HepG2 (cell line): ENCODE results near the gene IL16. TPM values are rescaled to one million over a fixed set of nuclear protein-coding genes. Genes with fewer than 3 reads are reported as not detected.

Source experiments
- ATAC-seq: fragments of 200-7000 bp; cut with Tn5 transposase; 3 replicates; pipeline ENCODE4 v1.9.1; 2020; ENCODE audit warnings: mild to moderate bottlenecking, moderate library complexity
- BruUV-seq: library from RNA; stranded (reverse); fragments of 400-500 nt; replicated peaks from 2 replicates; lab custom pipeline; 2021; lab: Mats Ljungman, UMichigan
- CTCF ChIA-PET: fragments of 300-600 bp; formaldehyde crosslinking; extraction: SDS; loops from one replicate; lab custom pipeline; 2021; ENCODE audit warnings: low total read pairs, inconsistent platforms, low intra/inter-chr PET ratio; lab: Yijun Ruan, JAX
- POLR2A ChIA-PET: fragments of 350-600 bp; sonication (Branson Sonifier 250); formaldehyde crosslinking; loops from one replicate; lab custom pipeline; 2020; ENCODE audit warnings: antibody characterized with exemption, inconsistent platforms; lab: Yijun Ruan, JAX
- DNase-seq: peaks from one replicate; pipeline ENCODE4 v3.0.0-alpha.2; 2015; ENCODE audit warnings: low spot score
- FAIRE-seq: peaks from 3 replicates; lab custom pipeline; 2011; peaks lifted over from hg19 to GRCh38; lab: Jason Lieb, UNC
- H2AFZ ChIP-seq: one replicate; pipeline ENCODE4 v1.6.1; 2011; ENCODE audit warnings: low read length, inconsistent platforms
- H3K27ac ChIP-seq: fragments of 300-600 bp; 3 replicates; pipeline ENCODE4 v1.8.0; 2011; ENCODE audit warnings: mixed run types, mild to moderate bottlenecking, mixed read lengths, low read length, inconsistent platforms; ENCODE audit not compliant: insufficient read depth; ENCODE audit errors: extremely low read length
- H3K27me3 ChIP-seq, 2 experiments: fragments of 200-600 bp in 1 of 2; 2 replicates in 1 of 2; 3 replicates in 1 of 2; pipeline versions ENCODE4 v1.6.0 to v1.8.0; 2011; ENCODE audit warnings: low read length in 2 of 2, mild to moderate bottlenecking in 2 of 2, moderate library complexity in 2 of 2, inconsistent platforms in 1 of 2; ENCODE audit not compliant: insufficient read depth in 2 of 2, control insufficient read depth in 1 of 2
- H3K36me3 ChIP-seq, 2 experiments: fragments of 200-600 bp in 1 of 2; replicated peaks in 1 of 2; 2 replicates in 1 of 2; 3 replicates in 1 of 2; pipeline versions ENCODE4 v1.5.1 to v1.8.0; 2011; ENCODE audit warnings: low read length in 2 of 2, inconsistent platforms in 1 of 2; ENCODE audit not compliant: insufficient read depth in 2 of 2, control insufficient read depth in 1 of 2
- H3K4me1 ChIP-seq: 2 replicates; pipeline ENCODE4 v1.5.1; 2012; ENCODE audit warnings: low read length, inconsistent platforms; ENCODE audit not compliant: insufficient read depth
- H3K4me2 ChIP-seq: 2 replicates; pipeline ENCODE4 v1.6.0; 2011; ENCODE audit warnings: low read depth, low read length, inconsistent platforms
- H3K4me3 ChIP-seq, 3 experiments: fragments of 200-600 bp in 1 of 3; sonication (generic), shearing (Covaris generic) in 1 of 3; replicated peaks in 1 of 3; 2 replicates each; pipeline ENCODE4 v1.5.1; 2011 to 2016; ENCODE audit warnings: low read length in 3 of 3, inconsistent platforms in 2 of 3, low read depth in 2 of 3, mild to moderate bottlenecking in 2 of 3, control low read depth in 1 of 3, mixed read lengths in 1 of 3; ENCODE audit not compliant: insufficient read depth in 1 of 3
- H3K79me2 ChIP-seq: one replicate; pipeline ENCODE4 v1.6.1; 2011; ENCODE audit warnings: low read length, inconsistent platforms; ENCODE audit not compliant: insufficient read depth
- H3K9ac ChIP-seq: 2 replicates; pipeline ENCODE4 v1.6.0; 2011; ENCODE audit warnings: mild to moderate bottlenecking, low read depth, low read length, inconsistent platforms; ENCODE audit not compliant: insufficient read depth
- H3K9me3 ChIP-seq: 2 replicates; pipeline ENCODE4 v1.5.1; 2012; ENCODE audit warnings: mild to moderate bottlenecking, low read length
- H4K20me1 ChIP-seq: 2 replicates; pipeline ENCODE4 v1.6.0; 2011; ENCODE audit warnings: inconsistent platforms, mild to moderate bottlenecking, low read length, moderate library complexity; ENCODE audit not compliant: insufficient read depth
- GABPB1 ChIP-seq: IDR thresholded peaks from 2 replicates; pipeline ENCODE4 v1.6.1; 2016; ENCODE audit warnings: mild to moderate bottlenecking, missing genetic modification reagents, moderate library complexity, missing compliant biosample characterization
- MIER3 ChIP-seq: IDR thresholded peaks from 2 replicates; pipeline ENCODE4 v1.6.1; 2016; ENCODE audit warnings: missing compliant biosample characterization, borderline replicate concordance
- NFIB ChIP-seq: sonication (generic); formaldehyde crosslinking; IDR thresholded peaks from 2 replicates; pipeline ENCODE4 v1.9.0; 2021; ENCODE audit warnings: missing genetic modification reagents, mild to moderate bottlenecking, borderline replicate concordance
- SMAD9 ChIP-seq: sonication (generic); formaldehyde crosslinking; IDR thresholded peaks from 2 replicates; pipeline ENCODE4 v1.5.1; 2020; ENCODE audit warnings: mild to moderate bottlenecking, missing genetic modification reagents
- ZC3H13 ChIP-seq: sonication (generic); formaldehyde crosslinking; IDR thresholded peaks from 2 replicates; pipeline ENCODE4 v1.8.1; 2023; ENCODE audit warnings: mild to moderate bottlenecking, missing genetic modification reagents, moderate library complexity
- ZFX ChIP-seq: sonication (generic); formaldehyde crosslinking; IDR thresholded peaks from 2 replicates; pipeline ENCODE4 v1.4.0; 2020; ENCODE audit warnings: mild to moderate bottlenecking, low read depth, missing genetic modification reagents, moderate library complexity
- ZNF256 ChIP-seq: sonication (generic); formaldehyde crosslinking; conservative IDR thresholded peaks from 2 replicates; pipeline ENCODE4 v1.4.0; 2020; ENCODE audit warnings: missing genetic modification reagents
- ZNF3 ChIP-seq: IDR thresholded peaks from 2 replicates; pipeline ENCODE4 v1.7.0; 2017; ENCODE audit warnings: inconsistent platforms
- ZNF720 ChIP-seq: sonication (generic); formaldehyde crosslinking; IDR thresholded peaks from 2 replicates; pipeline ENCODE4 v1.4.0; 2020; ENCODE audit warnings: missing genetic modification reagents
- ZNF780A ChIP-seq: sonication (generic); formaldehyde crosslinking; IDR thresholded peaks from 2 replicates; pipeline ENCODE4 v1.8.0; 2022; ENCODE audit warnings: mild to moderate bottlenecking, missing genetic modification reagents, moderate library complexity
- WGBS: methylation state at CpG from one replicate; pipeline ENCODE4 v1.1.6; 2017; ENCODE audit warnings: low lambda C conversion rate; 5-methylcytosine and 5-hydroxymethylcytosine counted together
- in situ Hi-C: cut with HindIII; loops from 2 replicates; pipeline ENCODE4 v1.10.0; 2017; ENCODE audit warnings: low pct_unique_long_range_greater_than_20kb; ENCODE audit not compliant: extremely low pct_ligation_motif_present
- intact Hi-C: fragments of 100-400 bp; cut with micrococcal nuclease; formaldehyde crosslinking; loops from one replicate; pipeline ENCODE4 v1.10.0; 2022; ENCODE audit not compliant: unreplicated experiment
- polyA plus RNA-seq, 8 experiments: library from polyadenylated mRNA; depleted of rRNA in 3 of 8; stranded (reverse) in 7 of 8; unstranded in 1 of 8; fragments of >200 nt; fragmentation: Illumina TruSeq in 4 of 8; extraction: Trizol in 4 of 8; gene quantifications; 2 replicates each; pipeline versions ENCODE4 v1.2.1 to v1.2.3, GENCODE V29; 2011 to 2016; ENCODE audit warnings: low read depth in 4 of 8, missing spikeins in 1 of 8, mixed read lengths in 1 of 8; ENCODE audit not compliant: insufficient read depth in 1 of 8
- total RNA-seq, 5 experiments: library from RNA; depleted of rRNA; stranded (reverse); fragments of >200 nt; fragmentation: Illumina TruSeq; extraction: Trizol; gene quantifications; 2 replicates each; pipeline ENCODE4 v1.2.3, GENCODE V29; 2016; ENCODE audit warnings: low read depth in 1 of 5
- TF ChIP-seq, protein P1 (sequence below): sonication (generic); formaldehyde crosslinking; IDR thresholded peaks from 2 replicates; pipeline ENCODE4 v1.5.1; 2020; ENCODE audit warnings: missing genetic modification reagents, mild to moderate bottlenecking, borderline replicate concordance

Gene IL16
- total and polyA plus RNA-seq, 2 of the 13 experiments (the other 11 are each of a cell fraction or from before 2014, with no cell fraction given), result 0.03 TPM; not detected in 1

DNA sequence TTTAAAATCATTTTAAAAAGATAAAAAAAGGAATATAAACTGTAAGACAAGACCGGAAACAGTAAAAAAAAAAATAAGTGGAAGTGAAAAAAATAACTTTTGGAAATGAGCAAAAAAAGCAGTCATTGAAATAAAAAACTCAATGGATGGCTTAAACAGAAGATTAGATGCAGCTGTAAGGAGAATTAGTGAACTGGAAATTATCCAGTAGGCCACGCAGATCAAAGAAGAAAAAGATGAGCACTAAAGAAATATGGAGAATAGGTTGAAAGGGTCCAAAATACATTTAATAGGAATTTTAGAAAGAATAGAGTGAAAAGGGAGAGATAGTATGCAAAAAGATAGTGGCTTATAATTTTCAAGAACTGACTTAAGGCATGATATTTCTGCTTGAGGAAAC, 80.3 kb downstream of the IL16 start (continued):
- TF ChIP-seq, protein P1, sequence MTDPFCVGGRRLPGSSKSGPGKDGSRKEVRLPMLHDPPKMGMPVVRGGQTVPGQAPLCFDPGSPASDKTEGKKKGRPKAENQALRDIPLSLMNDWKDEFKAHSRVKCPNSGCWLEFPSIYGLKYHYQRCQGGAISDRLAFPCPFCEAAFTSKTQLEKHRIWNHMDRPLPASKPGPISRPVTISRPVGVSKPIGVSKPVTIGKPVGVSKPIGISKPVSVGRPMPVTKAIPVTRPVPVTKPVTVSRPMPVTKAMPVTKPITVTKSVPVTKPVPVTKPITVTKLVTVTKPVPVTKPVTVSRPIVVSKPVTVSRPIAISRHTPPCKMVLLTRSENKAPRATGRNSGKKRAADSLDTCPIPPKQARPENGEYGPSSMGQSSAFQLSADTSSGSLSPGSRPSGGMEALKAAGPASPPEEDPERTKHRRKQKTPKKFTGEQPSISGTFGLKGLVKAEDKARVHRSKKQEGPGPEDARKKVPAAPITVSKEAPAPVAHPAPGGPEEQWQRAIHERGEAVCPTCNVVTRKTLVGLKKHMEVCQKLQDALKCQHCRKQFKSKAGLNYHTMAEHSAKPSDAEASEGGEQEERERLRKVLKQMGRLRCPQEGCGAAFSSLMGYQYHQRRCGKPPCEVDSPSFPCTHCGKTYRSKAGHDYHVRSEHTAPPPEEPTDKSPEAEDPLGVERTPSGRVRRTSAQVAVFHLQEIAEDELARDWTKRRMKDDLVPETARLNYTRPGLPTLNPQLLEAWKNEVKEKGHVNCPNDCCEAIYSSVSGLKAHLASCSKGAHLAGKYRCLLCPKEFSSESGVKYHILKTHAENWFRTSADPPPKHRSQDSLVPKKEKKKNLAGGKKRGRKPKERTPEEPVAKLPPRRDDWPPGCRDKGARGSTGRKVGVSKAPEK (CRISPR knock-in tag), result no peak
- TF ChIP-seq SMAD9 (CRISPR knock-in tag), result no peak
- no peak for TF ChIP-seq ZNF256 (CRISPR knock-in tag)
- TF ChIP-seq ZNF720 (CRISPR knock-in tag), result no peak

DNA sequence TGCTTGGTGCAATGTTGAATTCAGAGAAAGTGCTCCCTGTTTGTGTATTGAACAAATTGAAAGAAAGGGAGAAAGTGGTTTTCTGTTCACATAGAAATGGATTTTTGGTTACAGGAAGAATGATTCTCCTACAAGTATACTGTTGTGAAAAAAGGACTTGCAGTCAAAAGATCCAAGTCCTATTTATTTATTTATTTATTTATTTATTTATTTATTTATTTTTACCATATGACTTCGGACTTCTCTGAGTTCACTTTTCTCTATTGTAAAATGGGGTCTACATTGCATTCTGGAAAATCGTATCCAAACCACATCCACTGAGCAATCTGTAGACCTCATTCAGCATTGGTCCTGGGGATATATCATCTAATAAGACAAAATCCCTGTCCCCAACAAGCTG, 81.2 kb downstream of the IL16 start:
- no peaks in the 10 kb centered on the region for H3K9me3 ChIP-seq
- H3K4me3 ChIP-seq, result no peak overlapping the region
- ChIA-PET CTCF (no interaction called here), POLR2A (no interaction called here)
- no peaks in the 10 kb centered on the region for H4K20me1 ChIP-seq
- no peak overlapping the region for H3K9ac ChIP-seq
- WGBS, result 27% methylated on average over 2 of the region's 2 CpGs
- no peaks in the 10 kb centered on the region for H3K4me1 ChIP-seq
- in situ Hi-C loops (loop anchor here (5.0 kb wide), 1 partner anchor 124 kb away; no protein-coding TSS in a partner anchor), intact Hi-C loops (no loop called here)
- FAIRE-seq, result no peak
- no peaks in the 10 kb centered on the region for H3K36me3 ChIP-seq
- H3K27me3 ChIP-seq, result peaks cover 0 to 13% of the 10 kb centered on the region in 2 experiments; a peak in 2 of 5 replicates
- H3K79me2 ChIP-seq, result no peaks in the 10 kb centered on the region
- TF ChIP-seq ZC3H13 (CRISPR knock-in tag) (no peak), GABPB1 (CRISPR knock-in tag) (no peak), ZFX (no peak), NFIB (CRISPR knock-in tag) (no peak), ZNF780A (CRISPR knock-in tag) (no peak), ZNF3 (CRISPR knock-in tag) (no peak), MIER3 (no peak)
- ATAC-seq, result no peak
- H3K4me2 ChIP-seq, result no peak overlapping the region
- no peak overlapping the region for H3K27ac ChIP-seq
- H2AFZ ChIP-seq, result no peak overlapping the region
- no peak for DNase-seq
- no TSS peak for BruUV-seq
